Measurements from ENCODE around the gene ATXN7. TPM values are rescaled to one million over a fixed set of nuclear protein-coding genes. Genes with fewer than 3 reads are reported as not detected.

Gene ATXN7
- total and polyA plus RNA-seq, 2 of the 4 experiments (the other 2 are of a cell fraction): 8.6 to 13.6 TPM

GRCh38 chr3:63976872-63977200 lies 113.2 kb downstream of the ATXN7 start:
- Histone ChIP-seq H3K27me3 (ENCODE audit: control insufficient read depth, insufficient read depth, low read length) (no peaks in the 10 kb centered on the region), H3K9me3 (ENCODE audit: control insufficient read depth, insufficient read depth, low read length) (no peaks in the 10 kb centered on the region), H2AK5ac (ENCODE audit: low read depth, low read length) (peak overlapping the region; percentile 54; the same call in 1 of the 2 replicates), H3K14ac (replicated peaks; ENCODE audit: low read depth, low read length) (peak overlapping the region; percentile 55; the same call in 1 of the 2 replicates), H2BK15ac (ENCODE audit: low read depth, low read length) (peak overlapping the region; percentile 35; the same call in 1 of the 3 replicates), H2AK9ac (replicated peaks; ENCODE audit: low read depth, low read length, poor library complexity) (no peak overlapping the region), H3K36me3 (ENCODE audit: control insufficient read depth, insufficient read depth, low read length) (peaks cover 19% of the 10 kb centered on the region), H4K5ac (ENCODE audit: low read depth, low read length) (0 out of 2 replicates have a peak overlapping the region, but pooled peaks have one; percentile 5), H2AFZ (replicated peaks; ENCODE audit: low read length, poor library complexity) (no peak overlapping the region), H3K9ac (ENCODE audit: low read depth, low read length) (0 out of 2 replicates have a peak overlapping the region, but pooled peaks have one; percentile 29), H4K20me1 (ENCODE audit: insufficient read depth, low read length) (peaks cover 12% of the 10 kb centered on the region; the same call in 1 of the 2 replicates), H3K4me2 (ENCODE audit: low read depth, low read length) (peak overlapping the region; percentile 49; the same call in 1 of the 2 replicates), H3K4ac (ENCODE audit: low read depth, low read length) (peak overlapping the region; percentile 40), H4K91ac (ENCODE audit: insufficient read depth, low read depth, low read length) (peak overlapping the region; percentile 29), H3K23ac (ENCODE audit: low read depth, low read length) (peak overlapping the region; percentile 37; the same call in 1 of the 2 replicates), H3K4me3 (ENCODE audit: insufficient read depth, low read depth, low read length) (no peak overlapping the region), H2BK5ac (ENCODE audit: low read depth, low read length, poor library complexity, severe bottlenecking) (peak overlapping the region; percentile 76), H3K4me1 (ENCODE audit: control insufficient read depth, insufficient read depth, low read length) (peaks cover 18% of the 10 kb centered on the region), H3K79me1 (ENCODE audit: low read depth in 1 of 2, low read length in 2 of 2) (peaks cover 63 to 83% of the 10 kb centered on the region in 2 experiments), H2BK120ac (ENCODE audit: low read depth, low read length) (peak overlapping the region; percentile 43), H3K9me1 (ENCODE audit: insufficient read depth, low read length) (peaks cover 26% of the 10 kb centered on the region), H2BK20ac (ENCODE audit: low read depth, low read length) (peak overlapping the region; percentile 15; the same call in 1 of the 2 replicates), H3K27ac (ENCODE audit: insufficient read depth, low read length) (peak overlapping the region; percentile 80), H3K18ac (ENCODE audit: low read depth, low read length) (peak overlapping the region; percentile 49), H3K56ac (ENCODE audit: extremely low read depth, insufficient read depth, low read length) (peak overlapping the region; percentile 46; the same call in 1 of the 2 replicates), H4K8ac (ENCODE audit: low read depth in 2 of 2, low read length in 2 of 2) (peak overlapping the region in 1 of 2 experiments; percentile 55; a peak in 2 of 4 replicates)
- ChIA-PET POLR2A (ENCODE audit: unreplicated experiment) (no interaction called here), CTCF (interaction anchor here (2.4 kb wide), 1 partner anchor 15 kb away, joined by 11 read pairs; no protein-coding TSS in a partner anchor)
- no CpG with 5 or more reads among the region's 2 CpGs for WGBS, 2 experiments (ENCODE audit: extremely low coverage in 2 of 2, insufficient read length in 1 of 2)
- DNase-seq: no peak
- in situ Hi-C loops (cut with MboI; ENCODE audit: low sequenced_read_pairs): loop anchor here (25.0 kb wide), 1 partner anchor 1365 kb away; no protein-coding TSS in a partner anchor
- no TSS peak for BruUV-seq (replicated peaks)
- ATAC-seq (ENCODE audit: low read depth): no peak
- TF ChIP-seq RCOR1 (IDR thresholded peaks at IDR 0.05; ENCODE audit: insufficient replicate concordance, low read length) (no peak), POLR2A (IDR thresholded peaks at IDR 0.05; ENCODE audit: low read depth, low read length) (no peak), BHLHE40 (IDR thresholded peaks at IDR 0.05; ENCODE audit: low read depth, low read length) (no peak), USF2 (IDR thresholded peaks at IDR 0.05; ENCODE audit: low read depth, low read length) (no peak), RFX5 (IDR thresholded peaks at IDR 0.05; ENCODE audit: low read depth, low read length) (no peak), SMC3 (IDR thresholded peaks at IDR 0.05; ENCODE audit: low read depth, low read length) (no peak), NFE2L2 (IDR thresholded peaks at IDR 0.05; ENCODE audit: low read depth, low read length) (no peak), CHD1 (IDR thresholded peaks at IDR 0.05; ENCODE audit: low read depth, low read length) (no peak), MAFK (IDR thresholded peaks at IDR 0.05; ENCODE audit: low read depth, low read length) (no peak; the same call in 1 of the 2 replicates), CTCF (conservative IDR thresholded peaks at IDR 0.05; ENCODE audit: low read depth, low read length) (no peak), MAZ (IDR thresholded peaks at IDR 0.05; ENCODE audit: borderline replicate concordance, low read depth, low read length) (no peak)
- TF ChIP-seq, protein P1, sequence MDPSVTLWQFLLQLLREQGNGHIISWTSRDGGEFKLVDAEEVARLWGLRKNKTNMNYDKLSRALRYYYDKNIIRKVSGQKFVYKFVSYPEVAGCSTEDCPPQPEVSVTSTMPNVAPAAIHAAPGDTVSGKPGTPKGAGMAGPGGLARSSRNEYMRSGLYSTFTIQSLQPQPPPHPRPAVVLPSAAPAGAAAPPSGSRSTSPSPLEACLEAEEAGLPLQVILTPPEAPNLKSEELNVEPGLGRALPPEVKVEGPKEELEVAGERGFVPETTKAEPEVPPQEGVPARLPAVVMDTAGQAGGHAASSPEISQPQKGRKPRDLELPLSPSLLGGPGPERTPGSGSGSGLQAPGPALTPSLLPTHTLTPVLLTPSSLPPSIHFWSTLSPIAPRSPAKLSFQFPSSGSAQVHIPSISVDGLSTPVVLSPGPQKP (IDR thresholded peaks at IDR 0.05; ENCODE audit: borderline replicate concordance, low read depth, low read length): no peak
- dilution Hi-C loops (cut with HindIII; ENCODE audit: low sequenced_read_pairs, unreplicated experiment): no loop called here
- intact Hi-C loops (cut with micrococcal nuclease): loop anchor here (5.0 kb wide), 1 partner anchor 115 kb away; the partner anchor contains the start of genes ATXN7 and THOC7
